Psoas muscle (tissue), 8 donors: Measurements from ENCODE around the gene ARMH3. TPM values are rescaled to one million over a fixed set of nuclear protein-coding genes. Genes with fewer than 3 reads are reported as not detected.
"Not testable (repeated sequence)": the region's sequence is repeated elsewhere in the genome, so short reads cannot be mapped to it uniquely, and the experiment has no call there.

Experiments used
- ATAC-seq, 4 donors: fragments of 200-7000 bp; cut with Tn5 transposase; one replicate each; pipeline ENCODE4 v1.9.1; 2020; ENCODE audit warnings: moderate library complexity in 3 of 4, mild to moderate bottlenecking in 2 of 4
- DNase-seq, 2 donors: peaks; one replicate each; pipeline ENCODE4 v3.0.0-alpha.2; 2020
- H3K27ac ChIP-seq: fragments of 200-600 bp; one replicate; pipeline ENCODE4 v1.8.0; 2022
- H3K27me3 ChIP-seq, 3 donors: fragments of 200-600 bp in 1 of 3; one replicate each; pipeline versions ENCODE4 v1.6.1 to v1.8.0; 2013 to 2022; ENCODE audit warnings: low read length in 2 of 3, mild to moderate bottlenecking in 2 of 3, moderate library complexity in 1 of 3; ENCODE audit not compliant: insufficient read depth in 3 of 3
- H3K36me3 ChIP-seq, 2 donors: fragments of 200-600 bp in 1 of 2; one replicate each; pipeline versions ENCODE4 v1.6.1 to v1.8.0; 2013 to 2022; ENCODE audit warnings: low read depth in 1 of 2, mild to moderate bottlenecking in 1 of 2, moderate library complexity in 1 of 2; ENCODE audit not compliant: insufficient read depth in 1 of 2
- H3K4me1 ChIP-seq: fragments of 200-600 bp; one replicate; pipeline ENCODE4 v1.8.0; 2022
- H3K4me3 ChIP-seq: fragments of 200-600 bp; one replicate; pipeline ENCODE4 v1.8.0; 2022; ENCODE audit warnings: mild to moderate bottlenecking
- H3K9me3 ChIP-seq: fragments of 200-600 bp; one replicate; pipeline ENCODE4 v1.8.0; 2022
- WGBS, 3 donors: extraction: QIAGEN DNeasy Blood & Tissue Kit; methylation state at CpG; one replicate each; pipeline versions ENCODE4 v1.1.6 to v1.1.7; 2013; 5-methylcytosine and 5-hydroxymethylcytosine counted together
- intact Hi-C, 2 donors: fragments of 100-400 bp; cut with DNase I; formaldehyde crosslinking; loops; one replicate each; pipeline versions ENCODE4 v1.11.0 to v1.14.2; 2022
- polyA plus RNA-seq, 3 donors: library from polyadenylated mRNA; stranded (reverse); fragments of 200-250 nt; gene quantifications; one replicate each; pipeline ENCODE4 v1.2.3, GENCODE V29; 2013
- total RNA-seq, 4 donors: library from RNA; stranded (reverse); fragmentation: NEBNext Ultra II Directional in 2 of 4; extraction: Animal tissue kit (Norgen Biotek cat#: 25700) in 2 of 4; gene quantifications; one replicate each; pipeline versions ENCODE4 v1.2.1 to v1.2.4, GENCODE V29; 2021 to 2023
- TF ChIP-seq, protein P1 (sequence below): fragments of 200-600 bp; IDR thresholded peaks from one replicate; pipeline ENCODE4 v1.8.0; 2022; ENCODE audit warnings: antibody characterized with exemption
- donor health status: healthy with polysubstance abuse.
- donor health status: DM: no; HTN: no; CAD: no; lungs with moderate emphysema.
- donor health status: Bipolar disorder and iron deficiency.
- donor health status: healthy.
- donor health status: DM: yes; HTN: yes; CAD: no.
- donor health status: DM: no; HTN: no; CAD: no.
- donor health status: DM: no; HTN: no; CAD: no.
- donor health status: DM: yes; HTN: yes; CAD: no.

ARMH3 gene
- total and polyA plus RNA-seq, 7 donors = 14.1 to 38.7 (median 22.9) TPM

DNA sequence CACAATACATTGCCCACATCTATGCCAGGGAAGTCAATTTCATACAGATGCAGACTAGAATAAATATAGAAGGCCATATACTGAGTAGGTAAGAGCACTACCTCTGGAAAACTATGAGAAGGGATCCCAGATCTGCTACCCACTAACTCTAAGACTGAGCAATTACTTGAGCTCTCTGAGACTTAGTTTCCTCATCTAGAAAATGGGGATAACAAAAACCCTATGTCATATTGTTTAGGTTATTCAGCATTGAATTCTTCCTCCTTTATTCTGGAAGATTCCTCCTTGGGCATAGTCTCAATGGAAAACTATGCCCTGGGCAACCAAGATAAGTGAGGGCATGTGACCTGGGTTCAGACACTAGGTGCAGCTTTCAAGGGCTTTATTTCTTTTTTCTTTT, 4.0 kb upstream of the ARMH3 start:
- intact Hi-C loops = no loop called here
- Histone ChIP-seq H3K9me3 (no peaks in the 10 kb centered on the region), H3K27me3 (no peaks in the 10 kb centered on the region), H3K4me1 (peaks cover under 1% of the 10 kb centered on the region), H3K36me3 (no peaks in the 10 kb centered on the region), H3K4me3 (no peak overlapping the region), H3K27ac (no peak overlapping the region)
- no peak for ATAC-seq
- no peak for DNase-seq
- TF ChIP-seq, protein P1, sequence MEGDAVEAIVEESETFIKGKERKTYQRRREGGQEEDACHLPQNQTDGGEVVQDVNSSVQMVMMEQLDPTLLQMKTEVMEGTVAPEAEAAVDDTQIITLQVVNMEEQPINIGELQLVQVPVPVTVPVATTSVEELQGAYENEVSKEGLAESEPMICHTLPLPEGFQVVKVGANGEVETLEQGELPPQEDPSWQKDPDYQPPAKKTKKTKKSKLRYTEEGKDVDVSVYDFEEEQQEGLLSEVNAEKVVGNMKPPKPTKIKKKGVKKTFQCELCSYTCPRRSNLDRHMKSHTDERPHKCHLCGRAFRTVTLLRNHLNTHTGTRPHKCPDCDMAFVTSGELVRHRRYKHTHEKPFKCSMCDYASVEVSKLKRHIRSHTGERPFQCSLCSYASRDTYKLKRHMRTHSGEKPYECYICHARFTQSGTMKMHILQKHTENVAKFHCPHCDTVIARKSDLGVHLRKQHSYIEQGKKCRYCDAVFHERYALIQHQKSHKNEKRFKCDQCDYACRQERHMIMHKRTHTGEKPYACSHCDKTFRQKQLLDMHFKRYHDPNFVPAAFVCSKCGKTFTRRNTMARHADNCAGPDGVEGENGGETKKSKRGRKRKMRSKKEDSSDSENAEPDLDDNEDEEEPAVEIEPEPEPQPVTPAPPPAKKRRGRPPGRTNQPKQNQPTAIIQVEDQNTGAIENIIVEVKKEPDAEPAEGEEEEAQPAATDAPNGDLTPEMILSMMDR = no peak

DNA sequence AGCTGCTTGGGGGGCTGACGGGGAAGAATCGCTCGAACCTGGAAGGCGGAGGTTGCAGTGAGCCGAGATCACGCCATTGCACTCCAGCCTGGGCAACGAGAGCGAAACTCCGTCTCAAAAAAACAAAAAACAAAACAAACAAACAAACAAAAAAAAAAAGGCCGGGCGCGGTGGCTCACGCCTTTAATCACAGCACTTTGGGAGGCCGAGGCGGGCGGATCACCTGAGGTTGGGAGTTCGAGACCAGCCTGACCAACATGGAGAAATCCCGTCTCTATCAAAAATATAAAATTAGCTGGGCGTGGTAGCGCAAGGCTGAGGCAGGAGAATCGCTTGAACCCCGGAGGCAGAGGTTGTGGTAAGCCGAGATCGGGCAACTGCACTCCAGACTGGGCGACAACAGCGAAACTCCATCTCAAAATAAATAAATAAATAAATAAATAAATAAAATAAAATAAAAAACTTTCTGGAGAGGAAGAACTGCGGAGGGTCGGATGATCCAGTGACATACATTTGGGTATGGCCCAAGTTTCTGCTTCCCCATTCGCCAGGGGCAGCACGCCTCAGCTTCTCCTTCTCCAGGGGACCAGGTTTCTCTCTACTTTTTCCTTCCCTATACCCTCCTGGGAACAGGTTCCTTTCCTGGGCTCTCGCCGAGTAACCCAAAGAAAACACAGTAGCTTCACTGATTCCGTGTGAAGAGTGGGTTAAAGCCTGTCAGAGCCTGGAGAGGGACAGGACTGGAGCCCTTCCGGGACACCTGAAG, 909 bp downstream of the ARMH3 start:
- H3K36me3 ChIP-seq, H3K9me3 ChIP-seq, DNase-seq, intact Hi-C loops, H3K27me3 ChIP-seq: not testable (repeated sequence)
- H3K27ac ChIP-seq = peak overlapping the region; percentile 95
- 61 to 70% (median 65%) methylated on average over 33 to 34 of the region's 34 CpGs for WGBS, 3 donors
- peaks cover 29% of the 10 kb centered on the region for H3K4me1 ChIP-seq
- H3K4me3 ChIP-seq = peak overlapping the region; percentile 86
- ATAC-seq = peak in 3 of 4 donors; percentile 13 to 39 (median 22)

DNA sequence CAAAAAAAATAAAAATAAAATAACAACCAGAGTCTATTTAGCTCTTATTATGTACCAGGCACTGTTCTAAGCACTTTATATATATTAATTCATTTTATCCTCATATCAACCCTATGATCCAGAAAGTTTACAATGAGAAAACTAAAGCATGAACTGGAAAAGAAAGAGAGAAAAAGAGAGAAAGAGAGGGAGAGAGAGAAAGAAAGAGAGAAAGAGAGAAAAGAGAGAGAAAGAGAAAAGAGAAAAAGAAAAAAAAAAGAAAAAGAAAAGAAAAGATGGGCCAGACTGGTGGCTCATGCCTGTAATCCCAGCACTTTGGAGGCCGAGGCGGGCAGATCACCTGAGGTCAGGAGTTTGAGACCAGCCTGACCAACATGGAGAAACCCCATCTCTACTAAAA, 9.9 kb downstream of the ARMH3 start:
- no peaks in the 10 kb centered on the region for H3K27me3 ChIP-seq
- H3K4me1 ChIP-seq = peaks cover 19% of the 10 kb centered on the region
- TF ChIP-seq, protein P1 = no peak
- no peaks in the 10 kb centered on the region for H3K36me3 ChIP-seq
- DNase-seq = no peak
- ATAC-seq = no peak
- WGBS, 3 donors = 63 to 92% (median 75%) methylated on average over 2 of the region's 2 CpGs
- no peak overlapping the region for H3K27ac ChIP-seq
- no peak overlapping the region for H3K4me3 ChIP-seq
- intact Hi-C loops = no loop called here
- no peaks in the 10 kb centered on the region for H3K9me3 ChIP-seq

DNA sequence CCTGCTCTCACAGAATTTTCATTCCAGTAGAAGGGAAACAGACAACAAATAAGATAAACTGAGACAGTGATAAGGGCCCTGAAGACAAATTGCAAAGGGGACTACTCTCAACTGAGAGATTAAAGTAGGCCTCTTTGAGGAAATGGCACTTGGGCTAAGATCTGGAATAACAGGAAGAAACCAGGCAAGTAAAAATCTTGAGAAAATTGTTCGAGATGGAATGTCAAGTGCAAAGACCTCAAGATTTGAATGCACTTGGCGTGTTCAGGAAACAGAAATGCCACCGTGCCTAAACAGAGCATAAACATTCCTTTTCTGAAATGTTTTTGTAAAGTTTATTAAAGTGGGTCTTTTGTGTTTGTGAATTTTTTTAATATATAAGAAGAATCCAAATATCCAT, 10.7 kb downstream of the ARMH3 start:
- peaks cover 27% of the 10 kb centered on the region for H3K4me1 ChIP-seq
- WGBS, 3 donors = 78 to 86% (median 85%) methylated on average over 3 of the region's 3 CpGs
- TF ChIP-seq, protein P1 = no peak
- no peak overlapping the region for H3K4me3 ChIP-seq
- intact Hi-C loops = no loop called here
- H3K36me3 ChIP-seq = no peaks in the 10 kb centered on the region
- no peak for DNase-seq
- ATAC-seq = no peak
- no peaks in the 10 kb centered on the region for H3K9me3 ChIP-seq
- H3K27ac ChIP-seq = no peak overlapping the region
- no peaks in the 10 kb centered on the region for H3K27me3 ChIP-seq

DNA sequence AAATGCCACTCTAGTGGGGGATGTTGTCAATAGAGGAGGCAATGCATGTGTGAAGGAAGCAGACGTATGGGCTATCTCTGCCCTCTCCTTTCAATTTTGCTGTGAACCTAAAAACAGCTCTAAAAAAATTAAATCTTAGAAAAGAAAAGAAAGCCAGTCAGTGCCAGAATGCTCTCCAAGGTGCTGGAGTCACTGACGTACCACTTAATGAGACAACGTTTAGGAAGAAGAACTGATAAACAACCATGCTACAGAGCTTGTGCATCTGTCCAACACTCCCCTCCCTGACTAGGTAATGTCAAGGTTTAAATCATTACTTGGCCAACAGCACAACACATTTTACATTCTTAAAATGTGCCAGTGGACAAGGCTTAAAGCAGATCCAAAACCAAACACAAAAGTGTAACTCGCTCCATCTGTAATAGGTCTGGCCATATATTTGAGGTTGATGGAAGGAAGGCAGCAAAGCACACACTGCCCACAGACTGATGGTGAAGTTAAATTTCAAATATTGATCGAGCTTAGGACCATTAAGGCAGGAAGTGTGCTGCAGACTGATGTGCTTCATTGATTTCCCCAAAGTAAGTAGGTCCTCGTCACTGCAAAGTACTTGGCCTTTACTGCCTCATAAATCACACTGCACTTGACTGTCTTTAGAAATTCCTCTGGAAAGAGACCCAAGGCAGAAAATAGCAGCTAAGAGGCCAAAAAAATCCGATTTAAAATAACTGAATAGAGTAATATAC, 15.5 kb downstream of the ARMH3 start:
- peaks cover 27% of the 10 kb centered on the region for H3K4me1 ChIP-seq
- no peak overlapping the region for H3K4me3 ChIP-seq
- no peak for DNase-seq
- H3K27me3 ChIP-seq = no peaks in the 10 kb centered on the region
- intact Hi-C loops = no loop called here
- no peak for ATAC-seq
- WGBS, 3 donors = 32 to 43% (median 36%) methylated on average over 7 of the region's 7 CpGs
- TF ChIP-seq, protein P1 = no peak
- no peaks in the 10 kb centered on the region for H3K9me3 ChIP-seq
- no peak overlapping the region for H3K27ac ChIP-seq
- H3K36me3 ChIP-seq = peaks cover 3 to 23% of the 10 kb centered on the region in 2 donors
